A549 treated with CORT108297 at 1 μM for 4 hours (cell line): ENCODE measurements around the gene CEP135. TPM values are rescaled to one million over a fixed set of nuclear protein-coding genes. Genes with fewer than 3 reads are reported as not detected.

Experiments used
- total RNA-seq: library from RNA; stranded (reverse); fragments of 200-300 nt; extraction: Qiagen RNA extraction; gene quantifications from 5 replicates; pipeline ENCODE4 v1.2.3, GENCODE V29; 2022

Gene CEP135
- total RNA-seq, result 4.3 to 6.3 TPM (median 5.7 TPM) in 5 replicates

GRCh38 chr4:55948726-55949481, at the start of gene CEP135:
CEP135 (plus strand) TSS chr4:55948945; CDS start chr4:55952131, 3,186 bp downstream.

Other genes with a start within 250 kb of the CEP135 start
- gene EXOC1L, start 129.2 kb upstream of the CEP135 start, total RNA-seq, result not detected in 5 replicates
- gene EXOC1, start 95.3 kb upstream of the CEP135 start, total RNA-seq, result 12.6 to 21.3 TPM (median 13.6 TPM) in 5 replicates